Measurements from ENCODE around the gene TRAF2. TPM values are rescaled to one million over a fixed set of nuclear protein-coding genes. Genes with fewer than 3 reads are reported as not detected.

TRAF2 gene
- polyA plus RNA-seq, 2 donors: 11.0 to 16.6 TPM

GRCh38 chr9:136928591-136928990, 42.3 kb downstream of the TRAF2 start:
- 80 to 84% methylated on average over 9 of the region's 9 CpGs for WGBS, 2 donors
- no peak overlapping the region for H3K27ac ChIP-seq (ENCODE audit: low read depth in 2 of 2, low read length in 1 of 2)

GRCh38 chr9:136930014-136930413, 43.7 kb downstream of the TRAF2 start:
- H3K4me1 ChIP-seq (ENCODE audit: control insufficient read depth in 2 of 2, insufficient read depth in 2 of 2, low read length in 1 of 2): no peaks in the 10 kb centered on the region
- no peak overlapping the region for H3K27ac ChIP-seq (ENCODE audit: low read depth in 2 of 2, low read length in 1 of 2)
- H3K27me3 ChIP-seq (ENCODE audit: control insufficient read depth in 1 of 2, insufficient read depth in 2 of 2, low read length in 2 of 2): no peaks in the 10 kb centered on the region
- WGBS, 2 donors: 96% methylated on average over 4 of the region's 4 CpGs
- no peaks in the 10 kb centered on the region for H3K9me3 ChIP-seq (ENCODE audit: control insufficient read depth in 2 of 2, insufficient read depth in 1 of 2, low read depth in 1 of 2, low read length in 1 of 2)
- peaks cover 5 to 14% of the 10 kb centered on the region in 2 donors for H3K36me3 ChIP-seq (ENCODE audit: control insufficient read depth in 2 of 2, insufficient read depth in 2 of 2, low read length in 1 of 2)
- H3K4me3 ChIP-seq (ENCODE audit: low read depth in 1 of 2, low read length in 2 of 2): no peak overlapping the region

More at GRCh38 chr9:136928591-136928990, 42.3 kb downstream of the TRAF2 start:
- no peaks in the 10 kb centered on the region for H3K4me1 ChIP-seq (ENCODE audit: control insufficient read depth in 2 of 2, insufficient read depth in 2 of 2, low read length in 1 of 2)
- no peaks in the 10 kb centered on the region for H3K27me3 ChIP-seq (ENCODE audit: control insufficient read depth in 1 of 2, insufficient read depth in 2 of 2, low read length in 2 of 2)
- peaks cover 5 to 19% of the 10 kb centered on the region in 2 donors for H3K36me3 ChIP-seq (ENCODE audit: control insufficient read depth in 2 of 2, insufficient read depth in 2 of 2, low read length in 1 of 2)
- H3K4me3 ChIP-seq (ENCODE audit: low read depth in 1 of 2, low read length in 2 of 2): no peak overlapping the region
- H3K9me3 ChIP-seq (ENCODE audit: control insufficient read depth in 2 of 2, insufficient read depth in 1 of 2, low read depth in 1 of 2, low read length in 1 of 2): no peaks in the 10 kb centered on the region

GRCh38 chr9:136931611-136932130, 45.4 kb downstream of the TRAF2 start:
- H3K36me3 ChIP-seq (ENCODE audit: control insufficient read depth in 2 of 2, insufficient read depth in 2 of 2, low read length in 1 of 2): peaks cover 0 to 3% of the 10 kb centered on the region in 2 donors
- H3K4me1 ChIP-seq (ENCODE audit: control insufficient read depth in 2 of 2, insufficient read depth in 2 of 2, low read length in 1 of 2): no peaks in the 10 kb centered on the region
- H3K9me3 ChIP-seq (ENCODE audit: control insufficient read depth in 2 of 2, insufficient read depth in 1 of 2, low read depth in 1 of 2, low read length in 1 of 2): no peaks in the 10 kb centered on the region
- peak overlapping the region in 1 of 2 donors; percentile 38 for H3K27ac ChIP-seq (ENCODE audit: low read depth in 2 of 2, low read length in 1 of 2)
- no peaks in the 10 kb centered on the region for H3K27me3 ChIP-seq (ENCODE audit: control insufficient read depth in 1 of 2, insufficient read depth in 2 of 2, low read length in 2 of 2)
- WGBS, 2 donors: 87 to 91% methylated on average over 2 of the region's 2 CpGs
- H3K4me3 ChIP-seq (ENCODE audit: low read depth in 1 of 2, low read length in 2 of 2): no peak overlapping the region

GRCh38 chr9:136934277-136934676, 48.0 kb downstream of the TRAF2 start:
- H3K27me3 ChIP-seq (ENCODE audit: control insufficient read depth in 1 of 2, insufficient read depth in 2 of 2, low read length in 2 of 2): no peaks in the 10 kb centered on the region
- H3K36me3 ChIP-seq (ENCODE audit: control insufficient read depth in 2 of 2, insufficient read depth in 2 of 2, low read length in 1 of 2): peaks cover 3 to 10% of the 10 kb centered on the region in 2 donors
- WGBS, 2 donors: 76 to 77% methylated on average over 3 of the region's 3 CpGs

GRCh38 chr9:136935651-136936050, 49.3 kb downstream of the TRAF2 start:
- no peak overlapping the region for H3K4me3 ChIP-seq (ENCODE audit: low read depth in 1 of 2, low read length in 2 of 2)
- no peaks in the 10 kb centered on the region for H3K27me3 ChIP-seq (ENCODE audit: control insufficient read depth in 1 of 2, insufficient read depth in 2 of 2, low read length in 2 of 2)
- 87 to 91% methylated on average over 3 of the region's 3 CpGs for WGBS, 2 donors
- no peaks in the 10 kb centered on the region for H3K4me1 ChIP-seq (ENCODE audit: control insufficient read depth in 2 of 2, insufficient read depth in 2 of 2, low read length in 1 of 2)
- no peak overlapping the region for H3K27ac ChIP-seq (ENCODE audit: low read depth in 2 of 2, low read length in 1 of 2)
- H3K36me3 ChIP-seq (ENCODE audit: control insufficient read depth in 2 of 2, insufficient read depth in 2 of 2, low read length in 1 of 2): peaks cover 9 to 24% of the 10 kb centered on the region in 2 donors
- H3K9me3 ChIP-seq (ENCODE audit: control insufficient read depth in 2 of 2, insufficient read depth in 1 of 2, low read depth in 1 of 2, low read length in 1 of 2): no peaks in the 10 kb centered on the region

More at GRCh38 chr9:136934277-136934676, 48.0 kb downstream of the TRAF2 start:
- Histone ChIP-seq H3K9me3 (ENCODE audit: control insufficient read depth in 2 of 2, insufficient read depth in 1 of 2, low read depth in 1 of 2, low read length in 1 of 2) (no peaks in the 10 kb centered on the region), H3K27ac (ENCODE audit: low read depth in 2 of 2, low read length in 1 of 2) (no peak overlapping the region), H3K4me1 (ENCODE audit: control insufficient read depth in 2 of 2, insufficient read depth in 2 of 2, low read length in 1 of 2) (no peaks in the 10 kb centered on the region), H3K4me3 (ENCODE audit: low read depth in 1 of 2, low read length in 2 of 2) (no peak overlapping the region)

GRCh38 chr9:136936645-136937170, 50.4 kb downstream of the TRAF2 start:
- Histone ChIP-seq H3K9me3 (ENCODE audit: control insufficient read depth in 2 of 2, insufficient read depth in 1 of 2, low read depth in 1 of 2, low read length in 1 of 2) (no peaks in the 10 kb centered on the region), H3K4me3 (ENCODE audit: low read depth in 1 of 2, low read length in 2 of 2) (no peak overlapping the region), H3K27me3 (ENCODE audit: control insufficient read depth in 1 of 2, insufficient read depth in 2 of 2, low read length in 2 of 2) (no peaks in the 10 kb centered on the region), H3K36me3 (ENCODE audit: control insufficient read depth in 2 of 2, insufficient read depth in 2 of 2, low read length in 1 of 2) (peaks cover 12 to 34% of the 10 kb centered on the region in 2 donors), H3K4me1 (ENCODE audit: control insufficient read depth in 2 of 2, insufficient read depth in 2 of 2, low read length in 1 of 2) (no peaks in the 10 kb centered on the region), H3K27ac (ENCODE audit: low read depth in 2 of 2, low read length in 1 of 2) (no peak overlapping the region)
- WGBS, 2 donors: 91% methylated on average over 8 of the region's 8 CpGs

GRCh38 chr9:136937186-136938001, 51.1 kb downstream of the TRAF2 start:
- Histone ChIP-seq H3K36me3 (ENCODE audit: control insufficient read depth in 2 of 2, insufficient read depth in 2 of 2, low read length in 1 of 2) (peaks cover 16 to 41% of the 10 kb centered on the region in 2 donors), H3K27me3 (ENCODE audit: control insufficient read depth in 1 of 2, insufficient read depth in 2 of 2, low read length in 2 of 2) (no peaks in the 10 kb centered on the region), H3K4me3 (ENCODE audit: low read depth in 1 of 2, low read length in 2 of 2) (peak overlapping the region in 1 of 2 donors; percentile 8), H3K27ac (ENCODE audit: low read depth in 2 of 2, low read length in 1 of 2) (no peak overlapping the region), H3K4me1 (ENCODE audit: control insufficient read depth in 2 of 2, insufficient read depth in 2 of 2, low read length in 1 of 2) (peaks cover 0 to 2% of the 10 kb centered on the region in 2 donors), H3K9me3 (ENCODE audit: control insufficient read depth in 2 of 2, insufficient read depth in 1 of 2, low read depth in 1 of 2, low read length in 1 of 2) (no peaks in the 10 kb centered on the region)
- 91 to 93% methylated on average over 15 of the region's 15 CpGs for WGBS, 2 donors

- Histone ChIP-seq H3K4me3 (ENCODE audit: low read depth in 1 of 2, low read length in 2 of 2) (no peak overlapping the region), H3K9me3 (ENCODE audit: control insufficient read depth in 2 of 2, insufficient read depth in 1 of 2, low read depth in 1 of 2, low read length in 1 of 2) (no peaks in the 10 kb centered on the region), H3K27me3 (ENCODE audit: control insufficient read depth in 1 of 2, insufficient read depth in 2 of 2, low read length in 2 of 2) (no peaks in the 10 kb centered on the region), H3K36me3 (ENCODE audit: control insufficient read depth in 2 of 2, insufficient read depth in 2 of 2, low read length in 1 of 2) (peaks cover 16 to 51% of the 10 kb centered on the region in 2 donors), H3K27ac (ENCODE audit: low read depth in 2 of 2, low read length in 1 of 2) (no peak overlapping the region), H3K4me1 (ENCODE audit: control insufficient read depth in 2 of 2, insufficient read depth in 2 of 2, low read length in 1 of 2) (peaks cover 8 to 12% of the 10 kb centered on the region in 2 donors)
- 88 to 91% methylated on average over 28 of the region's 28 CpGs for WGBS, 2 donors
These were observed 53.2 kb downstream of the TRAF2 start for GRCh38 chr9:136939431-136939995.

- 67% methylated on average over 16 of the region's 16 CpGs for WGBS, 2 donors
- H3K4me3 ChIP-seq (ENCODE audit: low read depth in 1 of 2, low read length in 2 of 2): no peak overlapping the region
- no peak overlapping the region for H3K27ac ChIP-seq (ENCODE audit: low read depth in 2 of 2, low read length in 1 of 2)
- peaks cover 8 to 12% of the 10 kb centered on the region in 2 donors for H3K4me1 ChIP-seq (ENCODE audit: control insufficient read depth in 2 of 2, insufficient read depth in 2 of 2, low read length in 1 of 2)
- no peaks in the 10 kb centered on the region for H3K9me3 ChIP-seq (ENCODE audit: control insufficient read depth in 2 of 2, insufficient read depth in 1 of 2, low read depth in 1 of 2, low read length in 1 of 2)
- no peaks in the 10 kb centered on the region for H3K27me3 ChIP-seq (ENCODE audit: control insufficient read depth in 1 of 2, insufficient read depth in 2 of 2, low read length in 2 of 2)
- H3K36me3 ChIP-seq (ENCODE audit: control insufficient read depth in 2 of 2, insufficient read depth in 2 of 2, low read length in 1 of 2): peaks cover 16 to 51% of the 10 kb centered on the region in 2 donors
These were observed 53.7 kb downstream of the TRAF2 start for GRCh38 chr9:136939996-136940525.

All from esophagus (tissue), 2 donors.